ENCODE measurements around the gene SBNO2.

- TF ChIP-seq CTCF (IDR thresholded peaks at IDR 0.05 in 4 of 5, conservative IDR thresholded peaks at IDR 0.05 in 1 of 5) (peak in 2 of 5 experiments; percentile 19 to 23), POLR2A (IDR thresholded peaks at IDR 0.05) (peak; percentile 35 to 51)
These were observed 41.0 kb upstream of the SBNO2 start for GRCh38 chr19:1214862-1215731.
